ENCODE results near the gene PMS2.

- TF ChIP-seq CTCF (IDR thresholded peaks at IDR 0.05 in 8 of 11, conservative IDR thresholded peaks at IDR 0.05 in 3 of 11) (no peak), POLR2A (IDR thresholded peaks at IDR 0.05) (no peak), POLR2AphosphoS5 (IDR thresholded peaks at IDR 0.05) (no peak)
Observed at GRCh38 chr7:6035686-6036085, 26.8 kb upstream of the PMS2 start.
